ENCODE data around the gene AURKAIP1.
A peak's percentile ranks its signal among the peaks of the same experiment; 100 is the strongest.

Gene AURKAIP1

DNA sequence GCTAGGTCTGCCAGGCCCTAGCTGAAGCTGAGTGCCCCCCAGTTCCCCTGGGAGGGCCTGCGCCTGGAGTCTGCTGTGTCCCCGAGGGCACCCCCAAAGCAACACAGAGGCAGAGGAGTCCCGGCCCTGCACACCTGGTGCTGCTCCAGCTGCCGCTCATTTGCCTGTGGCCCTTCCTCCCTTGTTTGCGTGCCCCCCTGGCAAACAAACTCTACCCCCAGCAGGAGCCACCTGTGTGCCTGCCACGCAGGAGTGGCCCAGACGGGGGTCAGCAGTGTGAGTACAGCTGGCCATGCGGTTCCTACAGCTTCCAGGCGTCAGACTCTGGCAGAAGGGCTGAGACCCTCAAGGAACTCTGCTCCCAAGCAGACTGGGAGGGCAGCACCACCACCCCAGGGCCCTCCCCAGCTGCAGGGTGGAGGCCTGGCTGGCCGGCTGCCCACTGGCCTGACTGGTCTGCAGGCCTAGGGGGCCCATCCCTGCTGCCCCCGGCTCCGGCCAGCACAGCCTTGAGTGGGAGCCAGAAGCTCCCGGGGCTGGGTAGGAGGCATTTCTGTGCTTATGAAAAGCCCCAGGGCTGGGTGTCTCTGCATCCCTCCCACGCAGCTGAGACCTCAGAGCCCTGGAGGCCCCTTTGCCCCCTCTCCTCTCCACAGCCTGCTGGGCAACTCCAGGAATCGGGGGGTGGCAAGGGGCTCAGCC lies 44.5 kb downstream of the AURKAIP1 start:
- no peak for DNase-seq (ENCODE audit: low read depth in 2 of 2)
- no peak overlapping the region for H3K4me3 ChIP-seq (replicated peaks in 1 of 2; ENCODE audit: low read depth in 2 of 2, low read length in 2 of 2)
- TF ChIP-seq, protein P1, sequence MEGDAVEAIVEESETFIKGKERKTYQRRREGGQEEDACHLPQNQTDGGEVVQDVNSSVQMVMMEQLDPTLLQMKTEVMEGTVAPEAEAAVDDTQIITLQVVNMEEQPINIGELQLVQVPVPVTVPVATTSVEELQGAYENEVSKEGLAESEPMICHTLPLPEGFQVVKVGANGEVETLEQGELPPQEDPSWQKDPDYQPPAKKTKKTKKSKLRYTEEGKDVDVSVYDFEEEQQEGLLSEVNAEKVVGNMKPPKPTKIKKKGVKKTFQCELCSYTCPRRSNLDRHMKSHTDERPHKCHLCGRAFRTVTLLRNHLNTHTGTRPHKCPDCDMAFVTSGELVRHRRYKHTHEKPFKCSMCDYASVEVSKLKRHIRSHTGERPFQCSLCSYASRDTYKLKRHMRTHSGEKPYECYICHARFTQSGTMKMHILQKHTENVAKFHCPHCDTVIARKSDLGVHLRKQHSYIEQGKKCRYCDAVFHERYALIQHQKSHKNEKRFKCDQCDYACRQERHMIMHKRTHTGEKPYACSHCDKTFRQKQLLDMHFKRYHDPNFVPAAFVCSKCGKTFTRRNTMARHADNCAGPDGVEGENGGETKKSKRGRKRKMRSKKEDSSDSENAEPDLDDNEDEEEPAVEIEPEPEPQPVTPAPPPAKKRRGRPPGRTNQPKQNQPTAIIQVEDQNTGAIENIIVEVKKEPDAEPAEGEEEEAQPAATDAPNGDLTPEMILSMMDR (IDR thresholded peaks at IDR 0.05; ENCODE audit: low read depth, low read length): no peak

DNA sequence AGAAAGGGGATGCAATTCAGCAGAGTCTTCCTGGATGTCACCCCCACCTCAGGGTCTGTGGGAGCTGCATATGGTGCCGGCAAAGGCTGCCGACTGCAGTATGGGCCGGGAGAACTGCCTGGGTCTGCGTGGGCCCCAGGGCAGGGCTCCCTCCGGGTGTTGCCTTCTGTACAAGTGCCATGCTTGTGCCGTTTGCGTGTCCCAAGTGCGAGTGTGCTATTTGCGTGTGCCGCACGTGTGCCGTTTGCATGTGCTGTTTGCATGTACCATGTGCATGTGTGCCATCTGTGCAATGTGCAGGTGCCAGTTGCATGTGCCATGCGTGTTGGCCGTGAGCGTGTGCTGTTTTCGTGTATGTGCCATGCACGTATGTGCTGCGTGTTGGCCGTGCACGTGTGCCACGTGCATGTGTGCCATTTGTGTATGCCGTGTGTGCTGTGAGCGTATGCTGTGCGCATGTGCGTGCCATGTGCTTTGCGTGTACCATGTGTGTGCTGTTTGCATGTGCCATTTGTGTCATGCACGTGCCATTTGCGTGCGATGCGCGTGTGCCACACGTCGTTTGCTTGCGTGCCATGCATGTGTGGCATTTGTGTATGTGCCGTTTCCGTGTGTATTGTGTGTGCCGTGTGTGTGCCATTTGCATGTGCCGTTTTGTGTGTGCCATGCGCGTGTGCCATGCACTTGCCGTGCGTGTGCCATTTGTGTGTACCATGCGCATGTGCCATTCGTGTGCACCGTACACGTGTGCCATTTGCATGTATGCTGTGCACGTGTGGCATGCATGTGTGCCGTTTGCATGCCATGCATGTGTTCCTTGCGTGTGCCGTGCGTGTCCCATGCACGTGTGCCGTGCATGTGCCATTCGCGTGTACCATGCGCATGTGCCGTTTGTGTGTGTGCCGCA lies 45.5 kb downstream of the AURKAIP1 start:
- no peak overlapping the region for H3K4me3 ChIP-seq (replicated peaks in 1 of 2; ENCODE audit: low read depth in 2 of 2, low read length in 2 of 2)
- TF ChIP-seq, protein P1 (IDR thresholded peaks at IDR 0.05; ENCODE audit: low read depth, low read length): no peak
- no peak for DNase-seq (ENCODE audit: low read depth in 2 of 2)

DNA sequence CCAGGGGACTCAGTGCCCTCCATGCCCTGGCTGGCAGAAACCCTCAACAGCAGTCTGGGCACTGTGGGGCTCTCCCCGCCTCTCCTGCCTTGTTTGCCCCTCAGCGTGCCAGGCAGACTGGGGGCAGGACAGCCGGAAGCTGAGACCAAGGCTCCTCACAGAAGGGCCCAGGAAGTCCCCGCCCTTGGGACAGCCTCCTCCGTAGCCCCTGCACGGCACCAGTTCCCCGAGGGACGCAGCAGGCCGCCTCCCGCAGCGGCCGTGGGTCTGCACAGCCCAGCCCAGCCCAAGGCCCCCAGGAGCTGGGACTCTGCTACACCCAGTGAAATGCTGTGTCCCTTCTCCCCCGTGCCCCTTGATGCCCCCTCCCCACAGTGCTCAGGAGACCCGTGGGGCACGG lies 46.8 kb downstream of the AURKAIP1 start:
- TF ChIP-seq, protein P1 (IDR thresholded peaks at IDR 0.05; ENCODE audit: low read depth, low read length): no peak
- no peak overlapping the region for H3K4me3 ChIP-seq (replicated peaks in 1 of 2; ENCODE audit: low read depth in 2 of 2, low read length in 2 of 2)
- no peak for DNase-seq (ENCODE audit: low read depth in 2 of 2)

DNA sequence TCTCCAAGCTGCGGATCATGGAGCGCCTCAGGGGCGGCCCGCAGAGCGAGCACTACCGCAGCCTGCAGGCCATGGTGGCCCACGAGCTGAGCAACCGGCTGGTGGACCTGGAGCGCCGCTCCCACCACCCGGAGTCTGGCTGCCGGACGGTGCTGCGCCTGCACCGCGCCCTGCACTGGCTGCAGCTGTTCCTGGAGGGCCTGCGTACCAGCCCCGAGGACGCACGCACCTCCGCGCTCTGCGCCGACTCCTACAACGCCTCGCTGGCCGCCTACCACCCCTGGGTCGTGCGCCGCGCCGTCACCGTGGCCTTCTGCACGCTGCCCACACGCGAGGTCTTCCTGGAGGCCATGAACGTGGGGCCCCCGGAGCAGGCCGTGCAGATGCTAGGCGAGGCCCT lies 47.7 kb downstream of the AURKAIP1 start:
- TF ChIP-seq, protein P1 (IDR thresholded peaks at IDR 0.05; ENCODE audit: low read depth, low read length): no peak
- no peak for DNase-seq (ENCODE audit: low read depth in 2 of 2)
- H3K4me3 ChIP-seq (replicated peaks in 1 of 2; ENCODE audit: low read depth in 2 of 2, low read length in 2 of 2): no peak overlapping the region

DNA sequence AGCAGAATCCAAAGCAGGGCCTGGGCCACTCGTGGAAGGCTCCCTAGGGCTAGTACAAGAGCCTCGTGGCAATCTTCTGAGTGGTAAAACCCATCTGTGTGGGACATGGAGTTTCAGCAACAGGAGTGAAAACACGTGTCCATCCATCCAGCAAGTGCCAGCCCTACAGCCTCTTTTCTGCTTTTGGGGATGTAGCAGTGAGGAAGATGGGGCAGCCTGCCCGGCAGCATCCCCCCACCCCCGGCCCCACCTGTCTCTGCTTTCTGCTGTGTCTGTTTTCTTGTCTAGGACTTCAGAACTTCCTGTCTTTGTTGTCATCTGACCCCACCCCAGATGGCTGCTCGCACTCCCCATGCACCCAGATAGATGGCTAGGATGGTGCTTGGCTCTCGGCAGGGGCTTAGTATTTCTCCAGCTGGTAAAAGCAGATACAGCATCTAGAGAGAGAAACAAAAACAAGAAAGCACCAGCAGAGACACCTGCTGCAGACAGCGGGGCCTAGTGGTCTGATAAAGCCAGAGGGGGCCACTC lies 48.9 kb downstream of the AURKAIP1 start:
- TF ChIP-seq, protein P1 (IDR thresholded peaks at IDR 0.05; ENCODE audit: low read depth, low read length): no peak
- no peak for DNase-seq (ENCODE audit: low read depth in 2 of 2)
- peak overlapping the region; percentile 81 to 86 for H3K4me3 ChIP-seq (replicated peaks in 1 of 2; ENCODE audit: low read depth in 2 of 2, low read length in 2 of 2)

DNA sequence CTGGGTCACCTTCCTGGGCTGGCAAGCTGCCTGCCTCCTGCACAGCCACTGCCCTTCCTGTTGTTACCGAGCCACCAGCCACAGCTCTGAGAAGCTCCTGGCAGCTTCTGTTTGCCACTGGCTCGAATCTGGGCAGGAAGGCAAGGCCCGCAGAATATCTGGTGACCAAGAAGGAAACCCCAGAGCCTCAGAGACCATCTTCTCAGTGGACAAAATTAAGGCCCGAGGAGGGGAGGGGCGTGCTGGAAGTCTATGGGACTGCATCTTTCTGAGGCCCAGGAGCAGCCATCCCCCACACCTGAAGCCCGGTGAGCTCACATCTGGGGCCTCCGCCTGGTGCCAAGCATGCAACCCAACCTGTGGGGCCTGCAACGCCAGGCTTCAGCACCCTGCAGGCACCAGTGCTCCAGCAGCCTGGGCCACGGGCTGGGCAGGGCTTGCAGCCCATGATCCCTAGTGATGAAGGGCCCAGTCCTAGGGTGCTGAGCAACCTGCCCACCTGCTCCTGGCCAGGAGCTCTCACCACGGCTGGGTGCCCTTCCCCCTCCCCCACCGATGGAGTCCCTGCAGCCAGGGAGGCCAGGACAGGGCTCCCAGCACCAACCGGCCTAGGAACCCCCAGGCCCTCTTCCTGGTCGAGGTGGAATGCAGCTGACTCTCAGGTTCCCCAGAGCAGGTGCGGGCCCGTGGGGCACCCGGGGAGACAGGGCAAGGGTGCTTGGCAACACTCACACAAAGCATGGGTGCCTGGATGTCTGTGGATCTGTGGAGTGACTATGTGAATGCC lies 49.5 kb downstream of the AURKAIP1 start:
- TF ChIP-seq, protein P1 (IDR thresholded peaks at IDR 0.05; ENCODE audit: low read depth, low read length): no peak
- peak overlapping the region; percentile 81 to 86 for H3K4me3 ChIP-seq (replicated peaks in 1 of 2; ENCODE audit: low read depth in 2 of 2, low read length in 2 of 2)
- no peak for DNase-seq (ENCODE audit: low read depth in 2 of 2)
